Lower leg skin (tissue), 3 donors: Measurements from ENCODE around the gene GLA.

ENCODE experiments used
- POLR2A ChIP-seq, 2 donors: fragments of 450-650 bp; IDR thresholded peaks; one replicate each; pipeline ENCODE4 v1.6.1; 2016 to 2017; ENCODE audit warnings: antibody characterized with exemption in 2 of 2, mild to moderate bottlenecking in 1 of 2, moderate library complexity in 1 of 2
- TF ChIP-seq, protein P1 (sequence below), 3 donors: fragments of 450-650 bp; IDR thresholded peaks; one replicate each; pipeline ENCODE4 v1.5.1; 2016; ENCODE audit warnings: antibody characterized with exemption in 3 of 3, mild to moderate bottlenecking in 3 of 3, moderate library complexity in 2 of 3

DNA sequence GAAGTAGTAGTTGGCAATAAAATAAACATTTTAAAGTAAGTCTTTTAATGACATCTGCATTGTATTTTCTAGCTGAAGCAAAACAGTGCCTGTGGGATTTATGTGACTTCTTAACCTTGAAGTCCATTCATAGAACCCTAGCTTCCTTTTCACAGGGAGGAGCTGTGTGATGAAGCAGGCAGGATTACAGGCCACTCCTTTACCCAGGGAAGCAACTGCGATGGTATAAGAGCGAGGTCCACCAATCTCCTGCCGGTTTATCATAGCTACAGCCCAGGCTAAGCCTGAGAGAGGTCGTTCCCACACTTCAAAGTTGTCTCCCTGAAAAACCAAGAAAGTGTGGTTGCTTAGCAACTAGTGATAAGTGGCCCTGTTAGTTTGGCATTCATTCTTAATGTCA is 9.9 kb downstream of the GLA start:
- TF ChIP-seq, protein P1, sequence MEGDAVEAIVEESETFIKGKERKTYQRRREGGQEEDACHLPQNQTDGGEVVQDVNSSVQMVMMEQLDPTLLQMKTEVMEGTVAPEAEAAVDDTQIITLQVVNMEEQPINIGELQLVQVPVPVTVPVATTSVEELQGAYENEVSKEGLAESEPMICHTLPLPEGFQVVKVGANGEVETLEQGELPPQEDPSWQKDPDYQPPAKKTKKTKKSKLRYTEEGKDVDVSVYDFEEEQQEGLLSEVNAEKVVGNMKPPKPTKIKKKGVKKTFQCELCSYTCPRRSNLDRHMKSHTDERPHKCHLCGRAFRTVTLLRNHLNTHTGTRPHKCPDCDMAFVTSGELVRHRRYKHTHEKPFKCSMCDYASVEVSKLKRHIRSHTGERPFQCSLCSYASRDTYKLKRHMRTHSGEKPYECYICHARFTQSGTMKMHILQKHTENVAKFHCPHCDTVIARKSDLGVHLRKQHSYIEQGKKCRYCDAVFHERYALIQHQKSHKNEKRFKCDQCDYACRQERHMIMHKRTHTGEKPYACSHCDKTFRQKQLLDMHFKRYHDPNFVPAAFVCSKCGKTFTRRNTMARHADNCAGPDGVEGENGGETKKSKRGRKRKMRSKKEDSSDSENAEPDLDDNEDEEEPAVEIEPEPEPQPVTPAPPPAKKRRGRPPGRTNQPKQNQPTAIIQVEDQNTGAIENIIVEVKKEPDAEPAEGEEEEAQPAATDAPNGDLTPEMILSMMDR (IDR thresholded peaks at IDR 0.05), result no peak
- no peak for TF ChIP-seq POLR2A (IDR thresholded peaks at IDR 0.05)
